Endothelial cell of umbilical vein (primary cell): ENCODE results near the gene AUTS2. TPM values are rescaled to one million over a fixed set of nuclear protein-coding genes. Genes with fewer than 3 reads are reported as not detected.

Source experiments
- BruUV-seq: library from RNA; stranded (reverse); fragments of 400-500 nt; replicated peaks from 2 replicates; lab custom pipeline; 2021; lab: Mats Ljungman, UMichigan
- CTCF ChIA-PET: fragments of 300-600, 350-600 bp; sonication (Branson Sonifier 250); formaldehyde crosslinking; loops from one replicate; lab custom pipeline; 2021; ENCODE audit warnings: antibody characterized with exemption, inconsistent platforms; lab: Charles Lee
- POLR2A ChIA-PET: fragments of 300-600, 350-600 bp; sonication (Branson Sonifier 250); formaldehyde crosslinking; loops from one replicate; lab custom pipeline; 2021; ENCODE audit warnings: antibody characterized with exemption, inconsistent platforms; lab: Charles Lee
- DNase-seq: peaks from one replicate; pipeline ENCODE4 v3.0.0-alpha.2; 2011; ENCODE audit warnings: low read depth, low spot score
- FAIRE-seq: peaks from 2 replicates; lab custom pipeline; 2011; peaks lifted over from hg19 to GRCh38; lab: Jason Lieb, UNC
- H2AFZ ChIP-seq: 2 replicates; pipeline ENCODE4 v1.6.0; 2012; ENCODE audit warnings: low read depth, low read length, control low read depth, inconsistent platforms
- H3K27ac ChIP-seq: 2 replicates; pipeline ENCODE4 v1.5.1; 2011; ENCODE audit warnings: low read depth, mild to moderate bottlenecking, control low read depth, low read length, moderate library complexity; ENCODE audit not compliant: insufficient read depth
- H3K27me3 ChIP-seq, 2 experiments: 2 replicates each; pipeline versions ENCODE4 v1.6.0 to v1.6.1; 2011; ENCODE audit warnings: low read length in 2 of 2, mixed read lengths in 1 of 2; ENCODE audit not compliant: control insufficient read depth in 2 of 2, insufficient read depth in 2 of 2
- H3K36me3 ChIP-seq, 2 experiments: 2 replicates in 1 of 2; 3 replicates in 1 of 2; pipeline ENCODE4 v1.5.1; 2011; ENCODE audit warnings: low read length in 2 of 2, mild to moderate bottlenecking in 1 of 2, moderate library complexity in 1 of 2; ENCODE audit not compliant: control insufficient read depth in 2 of 2, insufficient read depth in 2 of 2; ENCODE audit errors: extremely low read depth in 1 of 2
- H3K4me1 ChIP-seq: 3 replicates; pipeline ENCODE4 v1.5.1; 2011; ENCODE audit warnings: mild to moderate bottlenecking, low read length; ENCODE audit not compliant: control insufficient read depth, insufficient read depth; ENCODE audit errors: extremely low read depth
- H3K4me2 ChIP-seq: 2 replicates; pipeline ENCODE4 v1.6.1; 2011; ENCODE audit warnings: low read length, control low read depth, mixed read lengths; ENCODE audit not compliant: insufficient read depth
- H3K4me3 ChIP-seq, 3 experiments: fragments of 200-600 bp in 1 of 3; sonication (generic), shearing (Covaris generic) in 1 of 3; replicated peaks in 1 of 3; 2 replicates each; pipeline ENCODE4 v1.5.1; 2011 to 2016; ENCODE audit warnings: control low read depth in 3 of 3, low read length in 3 of 3, mild to moderate bottlenecking in 2 of 3, inconsistent platforms in 1 of 3, low read depth in 1 of 3, moderate library complexity in 1 of 3; ENCODE audit not compliant: insufficient read depth in 1 of 3
- H3K79me2 ChIP-seq: 2 replicates; pipeline ENCODE4 v1.6.0; 2012; ENCODE audit warnings: low read length, inconsistent platforms; ENCODE audit not compliant: control insufficient read depth, insufficient read depth
- H3K9ac ChIP-seq: replicated peaks from 2 replicates; pipeline ENCODE3; 2011; ENCODE audit warnings: low read length, control low read depth; ENCODE audit not compliant: insufficient read depth; ENCODE audit errors: extremely low read depth
- H3K9me1 ChIP-seq: replicated peaks from 3 replicates; pipeline ENCODE4 v1.6.0; 2011; ENCODE audit warnings: mild to moderate bottlenecking, low read length; ENCODE audit not compliant: control insufficient read depth, insufficient read depth; ENCODE audit errors: extremely low read depth
- H3K9me3 ChIP-seq: replicated peaks from 2 replicates; pipeline ENCODE4 v1.5.1; 2012; ENCODE audit warnings: low read length, inconsistent platforms; ENCODE audit not compliant: control insufficient read depth, insufficient read depth
- H4K20me1 ChIP-seq: replicated peaks from 2 replicates; pipeline ENCODE3; 2011; ENCODE audit warnings: mild to moderate bottlenecking, low read length; ENCODE audit not compliant: control insufficient read depth, insufficient read depth; ENCODE audit errors: extremely low read depth
- EZH2 ChIP-seq: IDR thresholded peaks from 2 replicates; pipeline ENCODE4 v1.6.1; 2012; ENCODE audit warnings: borderline replicate concordance, low read depth, mild to moderate bottlenecking, moderate library complexity, low read length, inconsistent platforms; ENCODE audit not compliant: severe bottlenecking
- FOS ChIP-seq: IDR thresholded peaks from 2 replicates; pipeline ENCODE4 v1.6.1; 2011; ENCODE audit warnings: mild to moderate bottlenecking, low read length, moderate library complexity, borderline replicate concordance; ENCODE audit not compliant: insufficient read depth
- GATA2 ChIP-seq: IDR thresholded peaks from 2 replicates; pipeline ENCODE4 v1.7.0; 2011; ENCODE audit warnings: low read depth, mild to moderate bottlenecking, moderate library complexity, mixed read lengths, low read length; ENCODE audit not compliant: insufficient read length, insufficient read depth
- JUN ChIP-seq: IDR thresholded peaks from 2 replicates; pipeline ENCODE4 v1.6.1; 2011; ENCODE audit warnings: borderline replicate concordance, low read depth; ENCODE audit not compliant: insufficient read length, insufficient read depth
- MYC ChIP-seq: IDR thresholded peaks from one replicate; pipeline ENCODE4 v1.6.1; 2011; ENCODE audit warnings: mild to moderate bottlenecking, low read depth, low read length
- POLR2A ChIP-seq: IDR thresholded peaks from 2 replicates; pipeline ENCODE4 v1.6.1; 2012; ENCODE audit warnings: low read depth, mild to moderate bottlenecking, control low read depth, low read length
- POLR2AphosphoS5 ChIP-seq: IDR thresholded peaks from 2 replicates; pipeline ENCODE4 v1.6.1; 2012; ENCODE audit warnings: low read depth, mild to moderate bottlenecking, control low read depth, low read length, moderate library complexity; ENCODE audit not compliant: insufficient read depth
- dilution Hi-C: fragments of 300-500 bp; cut with MboI; formaldehyde crosslinking; loops from one replicate; pipeline ENCODE4 v1.15.0; 2019; ENCODE audit warnings: low sequenced_read_pairs; ENCODE audit not compliant: extremely low pct_ligation_motif_present
- intact Hi-C: fragments of 100-400 bp; cut with micrococcal nuclease; formaldehyde crosslinking; loops from one replicate; pipeline ENCODE4 v1.10.0; 2022
- polyA plus RNA-seq, 4 experiments: library from polyadenylated mRNA; depleted of rRNA in 3 of 4; stranded (reverse) in 3 of 4; unstranded in 1 of 4; fragments of >200 nt; gene quantifications; 2 replicates each; pipeline versions ENCODE4 v1.2.1 to v1.2.3, GENCODE V29; 2011 to 2012; ENCODE audit warnings: missing spikeins in 1 of 4
- total RNA-seq: library from RNA; stranded (reverse); gene quantifications from 2 replicates; pipeline ENCODE4 v1.2.3, GENCODE V29; 2021
- TF ChIP-seq, protein P1 (sequence below): IDR thresholded peaks from 2 replicates; pipeline ENCODE4 v1.6.1; 2011; ENCODE audit not compliant: insufficient read depth, insufficient read length
- TF ChIP-seq, protein P2 (sequence below), 2 donors: IDR thresholded peaks; 1 replicate in 1 of 2; 2 replicates in 1 of 2; pipeline ENCODE4 v1.5.1; 2011; ENCODE audit warnings: low read length in 2 of 2, mild to moderate bottlenecking in 2 of 2, moderate library complexity in 2 of 2, control low read depth in 1 of 2, inconsistent platforms in 1 of 2, low read depth in 1 of 2; ENCODE audit not compliant: insufficient read depth in 1 of 2; ENCODE audit errors: extremely low read depth in 1 of 2

Gene AUTS2
- total and polyA plus RNA-seq, 2 donors (not counting 3 experiments of a cell fraction or from before 2014, with no cell fraction given) = 0.59 to 8.0 TPM

DNA sequence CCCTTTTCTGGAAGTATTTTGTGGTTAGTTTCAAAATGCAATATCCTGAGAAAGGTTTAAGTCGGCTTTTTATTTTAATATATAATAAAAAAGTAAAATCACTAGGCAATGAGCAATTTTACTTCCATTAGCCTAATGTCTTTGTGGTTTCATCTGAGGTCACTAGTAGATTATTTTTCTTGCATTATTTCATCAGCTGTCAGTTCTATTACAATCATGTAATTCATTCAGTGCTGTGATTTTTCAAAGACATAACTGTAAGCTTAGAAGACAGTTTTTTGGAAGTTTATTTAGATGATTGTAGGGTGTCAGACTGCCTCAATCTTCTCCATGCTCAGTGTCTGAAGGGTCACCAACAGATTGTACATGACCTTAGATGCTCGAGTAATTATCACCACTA lies 965.7 kb downstream of the AUTS2 start:
- ChIA-PET POLR2A (no interaction called here), CTCF (no interaction called here)
- H3K27ac ChIP-seq = no peak overlapping the region
- DNase-seq (no peak), FAIRE-seq (no peak)
- H3K27me3 ChIP-seq = no peaks in the 10 kb centered on the region
- no peak overlapping the region for H3K4me3 ChIP-seq
- no peaks in the 10 kb centered on the region for H3K9me1 ChIP-seq
- no TSS peak for BruUV-seq
- H3K79me2 ChIP-seq = no peaks in the 10 kb centered on the region
- H3K36me3 ChIP-seq = no peaks in the 10 kb centered on the region
- H3K9me3 ChIP-seq = no peaks in the 10 kb centered on the region
- no peak for TF ChIP-seq FOS
- TF ChIP-seq, protein P1, sequence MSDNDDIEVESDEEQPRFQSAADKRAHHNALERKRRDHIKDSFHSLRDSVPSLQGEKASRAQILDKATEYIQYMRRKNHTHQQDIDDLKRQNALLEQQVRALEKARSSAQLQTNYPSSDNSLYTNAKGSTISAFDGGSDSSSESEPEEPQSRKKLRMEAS = no peak
- TF ChIP-seq, protein P2, sequence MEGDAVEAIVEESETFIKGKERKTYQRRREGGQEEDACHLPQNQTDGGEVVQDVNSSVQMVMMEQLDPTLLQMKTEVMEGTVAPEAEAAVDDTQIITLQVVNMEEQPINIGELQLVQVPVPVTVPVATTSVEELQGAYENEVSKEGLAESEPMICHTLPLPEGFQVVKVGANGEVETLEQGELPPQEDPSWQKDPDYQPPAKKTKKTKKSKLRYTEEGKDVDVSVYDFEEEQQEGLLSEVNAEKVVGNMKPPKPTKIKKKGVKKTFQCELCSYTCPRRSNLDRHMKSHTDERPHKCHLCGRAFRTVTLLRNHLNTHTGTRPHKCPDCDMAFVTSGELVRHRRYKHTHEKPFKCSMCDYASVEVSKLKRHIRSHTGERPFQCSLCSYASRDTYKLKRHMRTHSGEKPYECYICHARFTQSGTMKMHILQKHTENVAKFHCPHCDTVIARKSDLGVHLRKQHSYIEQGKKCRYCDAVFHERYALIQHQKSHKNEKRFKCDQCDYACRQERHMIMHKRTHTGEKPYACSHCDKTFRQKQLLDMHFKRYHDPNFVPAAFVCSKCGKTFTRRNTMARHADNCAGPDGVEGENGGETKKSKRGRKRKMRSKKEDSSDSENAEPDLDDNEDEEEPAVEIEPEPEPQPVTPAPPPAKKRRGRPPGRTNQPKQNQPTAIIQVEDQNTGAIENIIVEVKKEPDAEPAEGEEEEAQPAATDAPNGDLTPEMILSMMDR (IDR thresholded peaks at IDR 0.05; ENCODE audit: extremely low read depth in 1 of 2, insufficient read depth in 1 of 2, low read depth in 1 of 2, low read length in 2 of 2) = no peak
- no peak for TF ChIP-seq JUN
- TF ChIP-seq POLR2AphosphoS5 = no peak
- no peak for TF ChIP-seq MYC
- TF ChIP-seq EZH2 = no peak
- TF ChIP-seq GATA2 = no peak
- TF ChIP-seq POLR2A = no peak
- intact Hi-C loops = no loop called here
- no peaks in the 10 kb centered on the region for H3K4me1 ChIP-seq
- no peak overlapping the region for H3K4me2 ChIP-seq
- dilution Hi-C loops = no loop called here
- no peak overlapping the region for H3K9ac ChIP-seq
- H2AFZ ChIP-seq = no peak overlapping the region
- H4K20me1 ChIP-seq = no peaks in the 10 kb centered on the region
